Duodenal mucosa (tissue), 2 donors: Measurements from ENCODE around the gene BCAR3.

Experiments
- H3K27ac ChIP-seq: one replicate; pipeline ENCODE4 v1.7.0; 2013; ENCODE audit warnings: low read depth, low read length
- H3K27me3 ChIP-seq, 2 donors: one replicate each; pipeline ENCODE4 v1.7.0; 2013; ENCODE audit warnings: low read length in 2 of 2, control low read depth in 1 of 2; ENCODE audit not compliant: insufficient read depth in 2 of 2, control insufficient read depth in 1 of 2
- H3K36me3 ChIP-seq, 2 donors: one replicate each; pipeline ENCODE4 v1.7.0; 2013; ENCODE audit warnings: low read length in 2 of 2, control low read depth in 1 of 2; ENCODE audit not compliant: insufficient read depth in 2 of 2, control insufficient read depth in 1 of 2
- H3K4me1 ChIP-seq, 2 donors: one replicate each; pipeline ENCODE4 v1.7.0; 2013; ENCODE audit warnings: low read length in 2 of 2, control low read depth in 1 of 2; ENCODE audit not compliant: insufficient read depth in 2 of 2, control insufficient read depth in 1 of 2
- H3K4me3 ChIP-seq, 2 donors: one replicate each; pipeline ENCODE4 v1.7.0; 2013; ENCODE audit warnings: low read length in 2 of 2, low read depth in 1 of 2
- H3K9ac ChIP-seq, 2 donors: one replicate each; pipeline ENCODE4 v1.7.0; 2013; ENCODE audit warnings: low read length in 2 of 2, low read depth in 1 of 2
- H3K9me3 ChIP-seq, 2 donors: one replicate each; pipeline ENCODE4 v1.7.0; 2013; ENCODE audit warnings: low read length in 2 of 2, control low read depth in 1 of 2; ENCODE audit not compliant: control insufficient read depth in 1 of 2

BCAR3 gene

GRCh38 chr1:93573940-93574469 is 107.6 kb downstream of the BCAR3 start:
- peaks cover 32 to 61% of the 10 kb centered on the region in 2 donors for H3K36me3 ChIP-seq
- no peak overlapping the region for H3K27ac ChIP-seq

GRCh38 chr1:93571623-93572310 is 109.9 kb downstream of the BCAR3 start:
- H3K27ac ChIP-seq: no peak overlapping the region
- H3K27me3 ChIP-seq: no peaks in the 10 kb centered on the region
- H3K9ac ChIP-seq: no peak overlapping the region
- H3K9me3 ChIP-seq: no peaks in the 10 kb centered on the region
- peaks cover 30 to 74% of the 10 kb centered on the region in 2 donors for H3K36me3 ChIP-seq
- peaks cover 3 to 6% of the 10 kb centered on the region in 2 donors for H3K4me1 ChIP-seq
- H3K4me3 ChIP-seq: no peak overlapping the region

More at GRCh38 chr1:93573940-93574469, 107.6 kb downstream of the BCAR3 start:
- no peaks in the 10 kb centered on the region for H3K27me3 ChIP-seq
- H3K9ac ChIP-seq: no peak overlapping the region
- H3K9me3 ChIP-seq: no peaks in the 10 kb centered on the region
- no peak overlapping the region for H3K4me3 ChIP-seq
- peaks cover 2 to 6% of the 10 kb centered on the region in 2 donors for H3K4me1 ChIP-seq

- Histone ChIP-seq H3K4me1 (peaks cover 3 to 6% of the 10 kb centered on the region in 2 donors), H3K36me3 (peaks cover 32 to 76% of the 10 kb centered on the region in 2 donors), H3K4me3 (no peak overlapping the region), H3K27me3 (no peaks in the 10 kb centered on the region), H3K9me3 (no peaks in the 10 kb centered on the region), H3K9ac (no peak overlapping the region), H3K27ac (no peak overlapping the region)
These were observed 112.1 kb downstream of the BCAR3 start for GRCh38 chr1:93569489-93569888.

GRCh38 chr1:93567255-93567918 is 114.2 kb downstream of the BCAR3 start:
- Histone ChIP-seq H3K4me3 (no peak overlapping the region), H3K27ac (no peak overlapping the region)

GRCh38 chr1:93566227-93566626 is 115.4 kb downstream of the BCAR3 start:
- Histone ChIP-seq H3K9me3 (no peaks in the 10 kb centered on the region), H3K27ac (no peak overlapping the region), H3K4me1 (peaks cover 3 to 6% of the 10 kb centered on the region in 2 donors), H3K4me3 (no peak overlapping the region), H3K27me3 (no peaks in the 10 kb centered on the region), H3K36me3 (peaks cover 20 to 68% of the 10 kb centered on the region in 2 donors), H3K9ac (no peak overlapping the region)

More at GRCh38 chr1:93567255-93567918, 114.2 kb downstream of the BCAR3 start:
- Histone ChIP-seq H3K36me3 (peaks cover 27 to 68% of the 10 kb centered on the region in 2 donors), H3K9me3 (no peaks in the 10 kb centered on the region), H3K4me1 (peaks cover 3 to 6% of the 10 kb centered on the region in 2 donors), H3K9ac (no peak overlapping the region), H3K27me3 (no peaks in the 10 kb centered on the region)

GRCh38 chr1:93565496-93566206 is 116.0 kb downstream of the BCAR3 start:
- Histone ChIP-seq H3K4me1 (peaks cover 3 to 6% of the 10 kb centered on the region in 2 donors), H3K36me3 (peaks cover 20 to 66% of the 10 kb centered on the region in 2 donors), H3K27ac (no peak overlapping the region)

GRCh38 chr1:93559695-93560094 is 121.9 kb downstream of the BCAR3 start:
- peaks cover 7 to 27% of the 10 kb centered on the region in 2 donors for H3K36me3 ChIP-seq
- H3K4me1 ChIP-seq: peaks cover 6 to 12% of the 10 kb centered on the region in 2 donors
- H3K27me3 ChIP-seq: no peaks in the 10 kb centered on the region
- no peaks in the 10 kb centered on the region for H3K9me3 ChIP-seq
- no peak overlapping the region for H3K27ac ChIP-seq
- H3K4me3 ChIP-seq: no peak overlapping the region
- H3K9ac ChIP-seq: no peak overlapping the region

More at GRCh38 chr1:93565496-93566206, 116.0 kb downstream of the BCAR3 start:
- H3K9me3 ChIP-seq: no peaks in the 10 kb centered on the region
- no peaks in the 10 kb centered on the region for H3K27me3 ChIP-seq
- no peak overlapping the region for H3K4me3 ChIP-seq
- H3K9ac ChIP-seq: no peak overlapping the region

- Histone ChIP-seq H3K4me1 (peaks cover 10 to 18% of the 10 kb centered on the region in 2 donors), H3K27me3 (no peaks in the 10 kb centered on the region), H3K36me3 (peaks cover 7 to 24% of the 10 kb centered on the region in 2 donors), H3K27ac (no peak overlapping the region), H3K9ac (no peak overlapping the region), H3K9me3 (no peaks in the 10 kb centered on the region), H3K4me3 (no peak overlapping the region)
These were observed 122.6 kb downstream of the BCAR3 start for GRCh38 chr1:93559045-93559444.

GRCh38 chr1:93556291-93556690 is 125.3 kb downstream of the BCAR3 start:
- Histone ChIP-seq H3K27me3 (no peaks in the 10 kb centered on the region), H3K4me3 (no peak overlapping the region), H3K27ac (no peak overlapping the region), H3K36me3 (peaks cover 7 to 13% of the 10 kb centered on the region in 2 donors), H3K9ac (no peak overlapping the region), H3K4me1 (peaks cover 34 to 37% of the 10 kb centered on the region in 2 donors), H3K9me3 (no peaks in the 10 kb centered on the region)
